ENCODE results near the gene CCDC74B.
"Not testable (repeated sequence)": the region's sequence is repeated elsewhere in the genome, so short reads cannot be mapped to it uniquely, and the experiment has no call there.

GRCh38 chr2:130139331-130140280, 5.3 kb downstream of the CCDC74B start:
- TF ChIP-seq POLR2AphosphoS5, CTCF (IDR thresholded peaks at IDR 0.05): not testable (repeated sequence)
